Parathyroid adenoma (tissue), 2 donors: ENCODE data around the gene ARID3A.

Source experiments
- H2AFZ ChIP-seq: fragments of 300-600 bp; sonication (generic); one replicate; pipeline ENCODE4 v1.7.0; 2017; ENCODE audit warnings: antibody characterized with exemption, mild to moderate bottlenecking
- H3K27ac ChIP-seq: fragments of 300-600 bp; sonication (generic); one replicate; pipeline ENCODE4 v1.7.0; 2017
- H3K27me3 ChIP-seq: fragments of 300-600 bp; sonication (generic); one replicate; pipeline ENCODE4 v1.7.0; 2017; ENCODE audit warnings: low read length; ENCODE audit not compliant: control insufficient read depth, insufficient read depth
- H3K36me3 ChIP-seq: fragments of 300-600 bp; sonication (generic); one replicate; pipeline ENCODE4 v1.7.0; 2017; ENCODE audit warnings: low read length; ENCODE audit not compliant: control insufficient read depth, insufficient read depth
- H3K4me1 ChIP-seq: fragments of 300-600 bp; sonication (generic); one replicate; pipeline ENCODE4 v1.7.0; 2017; ENCODE audit warnings: control low read depth
- H3K4me2 ChIP-seq: fragments of 300-600 bp; sonication (generic); one replicate; pipeline ENCODE4 v1.7.0; 2017; ENCODE audit warnings: low read length
- H3K4me3 ChIP-seq: fragments of 300-600 bp; sonication (generic); one replicate; pipeline ENCODE4 v1.7.0; 2017; ENCODE audit warnings: low read depth, low read length
- H3K79me2 ChIP-seq: fragments of 300-600 bp; sonication (generic); one replicate; pipeline ENCODE4 v1.7.0; 2017; ENCODE audit warnings: control low read depth
- H3K9ac ChIP-seq: fragments of 300-600 bp; sonication (generic); one replicate; pipeline ENCODE4 v1.7.0; 2017; ENCODE audit warnings: mild to moderate bottlenecking
- H3K9me3 ChIP-seq: fragments of 300-600 bp; sonication (generic); one replicate; pipeline ENCODE4 v1.7.0; 2017; ENCODE audit warnings: low read length; ENCODE audit not compliant: control insufficient read depth
- CTCF ChIP-seq: fragments of 300-600 bp; sonication (generic); IDR thresholded peaks from one replicate; pipeline ENCODE4 v1.7.0; 2017; ENCODE audit warnings: antibody characterized with exemption, mild to moderate bottlenecking
- donor health status: primary hyperparathyroidism.

The ARID3A gene

GRCh38 chr19:972281-972680 lies 46.4 kb downstream of the ARID3A start:
- Histone ChIP-seq H3K4me3 (no peak overlapping the region), H3K27ac (no peak overlapping the region), H3K36me3 (no peaks in the 10 kb centered on the region), H2AFZ (no peak overlapping the region), H3K9ac (no peak overlapping the region), H3K9me3 (no peaks in the 10 kb centered on the region), H3K4me1 (no peaks in the 10 kb centered on the region), H3K4me2 (no peak overlapping the region), H3K27me3 (no peaks in the 10 kb centered on the region), H3K79me2 (no peaks in the 10 kb centered on the region)
- TF ChIP-seq CTCF, result no peak

- Histone ChIP-seq H3K4me2 (no peak overlapping the region), H3K27ac (no peak overlapping the region), H3K4me3 (no peak overlapping the region), H2AFZ (no peak overlapping the region), H3K9me3 (no peaks in the 10 kb centered on the region), H3K36me3 (no peaks in the 10 kb centered on the region), H3K79me2 (no peaks in the 10 kb centered on the region), H3K4me1 (no peaks in the 10 kb centered on the region), H3K27me3 (no peaks in the 10 kb centered on the region), H3K9ac (no peak overlapping the region)
- no peak for TF ChIP-seq CTCF
Observed at GRCh38 chr19:973726-974563, 48.1 kb downstream of the ARID3A start.

- TF ChIP-seq CTCF, result no peak
- Histone ChIP-seq H3K4me1 (no peaks in the 10 kb centered on the region), H3K27ac (no peak overlapping the region), H2AFZ (no peak overlapping the region), H3K79me2 (no peaks in the 10 kb centered on the region), H3K4me2 (no peak overlapping the region), H3K4me3 (no peak overlapping the region), H3K9me3 (no peaks in the 10 kb centered on the region), H3K27me3 (no peaks in the 10 kb centered on the region), H3K36me3 (no peaks in the 10 kb centered on the region), H3K9ac (no peak overlapping the region)
Observed at GRCh38 chr19:974564-975257, 48.9 kb downstream of the ARID3A start.

- Histone ChIP-seq H3K9me3 (no peaks in the 10 kb centered on the region), H3K79me2 (no peaks in the 10 kb centered on the region), H3K9ac (no peak overlapping the region), H3K4me3 (no peak overlapping the region), H3K36me3 (no peaks in the 10 kb centered on the region), H2AFZ (no peak overlapping the region), H3K4me2 (no peak overlapping the region), H3K27ac (no peak overlapping the region), H3K27me3 (no peaks in the 10 kb centered on the region), H3K4me1 (no peaks in the 10 kb centered on the region)
- no peak for TF ChIP-seq CTCF
Observed at GRCh38 chr19:976476-976875, 50.6 kb downstream of the ARID3A start.
